GM12874 (cell line): ENCODE measurements around the gene MATCAP1.

ENCODE experiments used
- CTCF ChIP-seq: IDR thresholded peaks from 2 replicates; pipeline ENCODE4 v1.5.1; 2011; ENCODE audit warnings: low read depth, mild to moderate bottlenecking, control low read depth, low read length, moderate library complexity; ENCODE audit not compliant: insufficient read depth

Gene MATCAP1

GRCh38 chr16:67187175-67187890 is 3.6 kb upstream of the MATCAP1 start:
- no peak for TF ChIP-seq CTCF

- TF ChIP-seq CTCF: no peak
Measured at GRCh38 chr16:67186550-67186950, 2.8 kb upstream of the MATCAP1 start.

GRCh38 chr16:67185651-67186134 is 1.9 kb upstream of the MATCAP1 start:
- TF ChIP-seq CTCF: no peak

- TF ChIP-seq CTCF: peak; percentile 92
Measured at GRCh38 chr16:67184995-67185650, 1.4 kb upstream of the MATCAP1 start.

- no peak for TF ChIP-seq CTCF
Measured at GRCh38 chr16:67184453-67184994, 761 bp upstream of the MATCAP1 start.

GRCh38 chr16:67183284-67183626 is 508 bp downstream of the MATCAP1 start:
- no peak for TF ChIP-seq CTCF

- TF ChIP-seq CTCF: no peak
Measured at GRCh38 chr16:67182288-67182687, 1.5 kb downstream of the MATCAP1 start.
